GM12891 (cell line): ENCODE data around the gene ATPAF2.

ENCODE experiments used
- POLR2A ChIP-seq: IDR thresholded peaks from 2 replicates; pipeline ENCODE4 v1.6.1; 2011; ENCODE audit warnings: low read depth, low read length, control low read depth
- POLR2AphosphoS5 ChIP-seq: IDR thresholded peaks from 2 replicates; pipeline ENCODE4 v1.6.1; 2011; ENCODE audit warnings: low read depth, low read length, control low read depth

DNA sequence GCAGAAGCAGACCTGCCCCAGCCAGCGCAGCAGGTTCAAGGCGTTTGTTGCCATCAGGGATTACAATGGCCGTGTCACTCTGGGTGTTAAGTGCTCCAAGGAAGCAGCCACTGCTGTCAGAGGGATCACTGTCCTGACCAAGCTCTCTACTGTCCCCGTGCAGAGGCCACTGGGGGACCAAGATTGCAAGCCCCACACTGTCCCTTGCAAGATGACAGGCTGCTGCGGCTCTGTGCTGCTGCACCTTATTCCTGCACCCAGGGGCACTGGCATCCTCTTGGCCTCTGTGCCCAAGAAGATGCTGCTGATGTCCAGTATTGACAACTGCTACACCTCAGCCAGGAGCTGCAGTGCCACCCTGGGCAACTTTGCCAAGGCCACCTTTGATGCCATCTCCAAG is 27.7 kb downstream of the ATPAF2 start:
- TF ChIP-seq POLR2AphosphoS5 = no peak
- TF ChIP-seq POLR2A = no peak
